HG03439 (cell line): ENCODE results near the gene DBH.

Experiments used
- ATAC-seq: cut with Tn5 transposase; IDR thresholded peaks from one replicate; pipeline ENCODE4 v1.9.1; 2021; ENCODE audit warnings: mild to moderate bottlenecking, moderate library complexity; ENCODE audit not compliant: unreplicated experiment

The DBH gene

GRCh38 chr9:133642708-133643361, 6.7 kb downstream of the DBH start:
- no peak for ATAC-seq

GRCh38 chr9:133643362-133643755, 7.2 kb downstream of the DBH start:
- no peak for ATAC-seq

GRCh38 chr9:133643978-133644760, 8.0 kb downstream of the DBH start:
- no peak for ATAC-seq

- ATAC-seq = no peak
Measured at GRCh38 chr9:133645021-133645765, 9.0 kb downstream of the DBH start.

- ATAC-seq = no peak
Measured at GRCh38 chr9:133647148-133647547, 11.0 kb downstream of the DBH start.

GRCh38 chr9:133647765-133648469, 11.8 kb downstream of the DBH start:
- ATAC-seq = no peak

GRCh38 chr9:133649194-133649593, 13.0 kb downstream of the DBH start:
- no peak for ATAC-seq

- ATAC-seq = no peak
Measured at GRCh38 chr9:133650026-133650425, 13.9 kb downstream of the DBH start.

GRCh38 chr9:133653638-133654037, 17.5 kb downstream of the DBH start:
- ATAC-seq = no peak

GRCh38 chr9:133654736-133655657, 18.8 kb downstream of the DBH start:
- no peak for ATAC-seq

GRCh38 chr9:133655701-133656100, 19.5 kb downstream of the DBH start:
- ATAC-seq = no peak

GRCh38 chr9:133656211-133657119, 20.3 kb downstream of the DBH start:
- no peak for ATAC-seq

GRCh38 chr9:133657120-133657661, 21.0 kb downstream of the DBH start:
- ATAC-seq = no peak

- no peak for ATAC-seq
Measured at GRCh38 chr9:133658442-133659431, 22.6 kb downstream of the DBH start.

- no peak for ATAC-seq
Measured at GRCh38 chr9:133659516-133659915, 23.4 kb downstream of the DBH start.

- no peak for ATAC-seq
Measured at GRCh38 chr9:133661846-133662540, 25.8 kb downstream of the DBH start.
